HCT116 (cell line): ENCODE measurements around the gene LSM10.

Experiments
- CEBPB ChIP-seq: IDR thresholded peaks from 2 replicates; pipeline ENCODE4 v1.6.1; 2012; ENCODE audit warnings: low read depth
- CTCF ChIP-seq, 3 experiments: fragments of 200-600 bp in 1 of 3; sonication (generic) in 1 of 3; IDR thresholded peaks in 2 of 3; conservative IDR thresholded peaks in 1 of 3; 2 replicates each; pipeline ENCODE4 v1.5.1; 2012 to 2017; ENCODE audit warnings: low read depth in 2 of 3, low read length in 2 of 3, antibody characterized with exemption in 1 of 3, borderline replicate concordance in 1 of 3, control low read depth in 1 of 3, mild to moderate bottlenecking in 1 of 3, mixed read lengths in 1 of 3, mixed run types in 1 of 3, moderate library complexity in 1 of 3; ENCODE audit not compliant: insufficient read depth in 1 of 3
- EZH2 ChIP-seq: fragments of 200-600 bp; sonication (generic); IDR thresholded peaks from 2 replicates; pipeline ENCODE4 v1.6.1; 2017; ENCODE audit warnings: antibody characterized with exemption, mixed run types
- EZH2phosphoT487 ChIP-seq: fragments of 200-600 bp; IDR thresholded peaks from 2 replicates; pipeline ENCODE4 v1.6.1; 2018; ENCODE audit warnings: antibody characterized with exemption, borderline replicate concordance
- FOSL1 ChIP-seq: IDR thresholded peaks from 2 replicates; pipeline ENCODE4 v1.6.1; 2012; ENCODE audit warnings: low read depth
- JUND ChIP-seq: IDR thresholded peaks from 2 replicates; pipeline ENCODE4 v1.6.1; 2012
- MAX ChIP-seq: IDR thresholded peaks from 2 replicates; pipeline ENCODE4 v1.6.1; 2012
- POLR2A ChIP-seq: IDR thresholded peaks from 2 replicates; pipeline ENCODE4 v1.7.0; 2011; ENCODE audit warnings: borderline replicate concordance; ENCODE audit not compliant: insufficient read depth, insufficient read length; ENCODE audit errors: extremely low read depth
- POLR2AphosphoS5 ChIP-seq: IDR thresholded peaks from 2 replicates; pipeline ENCODE4 v1.6.1; 2011; ENCODE audit warnings: mild to moderate bottlenecking, low read depth, low read length, moderate library complexity
- RAD21 ChIP-seq: IDR thresholded peaks from 2 replicates; pipeline ENCODE4 v1.6.1; 2012; ENCODE audit warnings: low read depth, mild to moderate bottlenecking
- REST ChIP-seq: IDR thresholded peaks from 2 replicates; pipeline ENCODE4 v1.6.1; 2012; ENCODE audit warnings: low read depth
- SRF ChIP-seq: IDR thresholded peaks from 2 replicates; pipeline ENCODE4 v1.6.1; 2012; ENCODE audit warnings: low read depth
- ZNF274 ChIP-seq: fragments of 200-500 bp; sonication (Bioruptor generic); IDR thresholded peaks from 2 replicates; pipeline ENCODE4 v1.6.1; 2014; ENCODE audit warnings: mild to moderate bottlenecking, low read depth, low read length, inconsistent platforms

- TF ChIP-seq CTCF (IDR thresholded peaks at IDR 0.05 in 2 of 3, conservative IDR thresholded peaks at IDR 0.05 in 1 of 3; ENCODE audit: borderline replicate concordance in 1 of 3, insufficient read depth in 1 of 3, low read depth in 2 of 3, low read length in 2 of 3) (no peak), JUND (no peak), POLR2AphosphoS5 (no peak), SRF (no peak), POLR2A (no peak), ZNF274 (no peak), EZH2phosphoT487 (no peak), FOSL1 (no peak), MAX (no peak), REST (no peak), EZH2 (no peak), CEBPB (no peak), RAD21 (no peak)
These were observed 39.1 kb downstream of the LSM10 start for GRCh38 chr1:36358514-36359084.
